Peyer's patch (tissue), 4 donors: ENCODE results near the gene ANKRD13A. TPM values are rescaled to one million over a fixed set of nuclear protein-coding genes. Genes with fewer than 3 reads are reported as not detected.

Experiments
- DNase-seq, 3 donors: peaks; one replicate each; pipeline ENCODE4 v3.0.0-alpha.2; 2017 to 2019
- H3K27ac ChIP-seq, 4 donors: fragments of 200-600 bp; sonication (generic); one replicate each; pipeline ENCODE4 v1.5.1; 2016 to 2019
- H3K27me3 ChIP-seq, 2 donors: fragments of 200-600 bp; sonication (generic); one replicate each; pipeline ENCODE4 v1.5.1; 2019
- H3K36me3 ChIP-seq, 3 donors: fragments of 200-600 bp; sonication (generic); one replicate each; pipeline ENCODE4 v1.5.1; 2016 to 2019
- H3K4me1 ChIP-seq, 4 donors: fragments of 200-600 bp; sonication (generic); one replicate each; pipeline ENCODE4 v1.5.1; 2016 to 2019
- H3K4me3 ChIP-seq, 4 donors: fragments of 200-600 bp; sonication (generic); 1 replicate in 3 of 4; 2 replicates in 1 of 4; pipeline ENCODE4 v1.5.1; 2016 to 2019; ENCODE audit warnings: mild to moderate bottlenecking in 1 of 4
- H3K9me3 ChIP-seq, 4 donors: fragments of 200-600 bp; sonication (generic); one replicate each; pipeline ENCODE4 v1.5.1; 2016 to 2019; ENCODE audit warnings: mild to moderate bottlenecking in 1 of 4
- CTCF ChIP-seq, 6 experiments: fragments of 450-650 bp in 4 of 6; fragments of 200-600 bp in 2 of 6; sonication (generic) in 1 of 6; IDR thresholded peaks; one replicate each; pipeline ENCODE4 v1.5.1; 2017 to 2019; ENCODE audit warnings: antibody characterized with exemption in 6 of 6, mild to moderate bottlenecking in 3 of 6, moderate library complexity in 1 of 6
- POLR2A ChIP-seq, 2 donors: fragments of 450-650 bp; IDR thresholded peaks; one replicate each; pipeline ENCODE4 v1.5.1; 2017; ENCODE audit warnings: antibody characterized with exemption in 2 of 2, mild to moderate bottlenecking in 2 of 2, moderate library complexity in 2 of 2
- total RNA-seq, 4 donors: library from RNA; depleted of rRNA; stranded (reverse); fragments of >200 nt; gene quantifications; one replicate each; pipeline ENCODE4 v1.1.0, GENCODE V29; 2016

Gene ANKRD13A
- total RNA-seq, 4 donors from 2014 or later: 81.3 to 124 (median 92.1) TPM

DNA sequence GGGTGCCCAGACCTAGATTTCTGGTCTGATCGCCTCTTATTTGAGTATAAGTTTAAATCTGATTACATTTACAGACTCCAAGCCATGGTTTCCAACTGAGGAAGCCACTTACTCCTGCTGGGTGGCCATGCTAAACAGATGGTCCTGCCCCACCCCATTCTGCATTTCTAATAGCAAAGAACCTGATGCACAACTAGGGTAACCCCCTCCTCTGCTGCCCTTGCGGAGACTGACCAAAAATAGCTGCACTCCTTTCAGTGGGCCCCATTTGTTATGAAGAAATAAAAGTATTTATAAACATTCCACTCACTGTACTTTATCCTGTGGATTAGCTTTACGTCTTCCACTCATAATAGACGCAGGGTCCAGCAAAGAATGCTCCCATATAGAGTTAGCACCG, 9.8 kb upstream of the ANKRD13A start:
- H3K27me3 ChIP-seq: no peaks in the 10 kb centered on the region
- peaks cover 0 to 14% (median 0%) of the 10 kb centered on the region in 4 donors for H3K4me1 ChIP-seq
- TF ChIP-seq CTCF (IDR thresholded peaks at IDR 0.05) (no peak), POLR2A (IDR thresholded peaks at IDR 0.05) (no peak)
- DNase-seq: no peak
- H3K4me3 ChIP-seq: no peak overlapping the region
- no peaks in the 10 kb centered on the region for H3K9me3 ChIP-seq
- H3K27ac ChIP-seq: peak overlapping the region in 1 of 4 donors; percentile 20
- H3K36me3 ChIP-seq: peaks cover 0 to 62% (median 0%) of the 10 kb centered on the region in 3 donors

- H3K27me3 ChIP-seq: no peaks in the 10 kb centered on the region
- no peaks in the 10 kb centered on the region for H3K9me3 ChIP-seq
- H3K4me1 ChIP-seq: peaks cover 0 to 18% (median 0%) of the 10 kb centered on the region in 4 donors
- TF ChIP-seq POLR2A (IDR thresholded peaks at IDR 0.05) (no peak), CTCF (IDR thresholded peaks at IDR 0.05) (no peak)
- no peak for DNase-seq
- peaks cover 0 to 46% (median 0%) of the 10 kb centered on the region in 3 donors for H3K36me3 ChIP-seq
- no peak overlapping the region for H3K4me3 ChIP-seq
- no peak overlapping the region for H3K27ac ChIP-seq
These were observed 7.6 kb upstream of the ANKRD13A start for GRCh38 chr12:109991586-109991985.

- Histone ChIP-seq H3K4me3 (no peak overlapping the region), H3K27me3 (no peaks in the 10 kb centered on the region), H3K27ac (no peak overlapping the region), H3K4me1 (peaks cover 0 to 20% (median under 1%) of the 10 kb centered on the region in 4 donors), H3K36me3 (peaks cover 0 to 31% (median 0%) of the 10 kb centered on the region in 3 donors), H3K9me3 (no peaks in the 10 kb centered on the region)
- TF ChIP-seq CTCF (IDR thresholded peaks at IDR 0.05) (no peak), POLR2A (IDR thresholded peaks at IDR 0.05) (no peak)
- no peak for DNase-seq
These were observed 6.1 kb upstream of the ANKRD13A start for GRCh38 chr12:109993091-109993490.

- no peak for DNase-seq
- Histone ChIP-seq H3K9me3 (no peaks in the 10 kb centered on the region), H3K27ac (peak overlapping the region; percentile 87 to 92 (median 91)), H3K4me3 (peak overlapping the region; percentile 70 to 100 (median 86)), H3K4me1 (peaks cover 0 to 20% (median 2%) of the 10 kb centered on the region in 4 donors), H3K27me3 (no peaks in the 10 kb centered on the region), H3K36me3 (peaks cover 0 to 16% (median 0%) of the 10 kb centered on the region in 3 donors)
- TF ChIP-seq POLR2A (IDR thresholded peaks at IDR 0.05): no peak
- no peak for TF ChIP-seq CTCF (IDR thresholded peaks at IDR 0.05)
These were observed 4.6 kb upstream of the ANKRD13A start for GRCh38 chr12:109994401-109995175.

DNA sequence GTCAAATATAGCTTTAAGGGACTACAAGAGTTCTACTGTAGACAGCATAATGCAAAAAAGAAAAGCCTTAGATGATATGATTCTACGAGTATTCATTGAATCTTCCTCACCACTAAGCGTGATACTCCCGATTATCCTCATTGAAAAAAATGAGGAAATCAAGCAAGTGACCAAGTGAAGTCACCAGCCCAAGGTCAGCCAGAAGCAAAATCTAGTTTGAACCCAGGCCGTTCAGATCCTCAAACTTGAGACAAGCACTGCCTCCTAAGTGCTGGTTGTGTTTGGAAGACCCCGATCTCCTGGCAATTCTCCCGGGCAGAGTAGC, 3.9 kb upstream of the ANKRD13A start:
- no peak for DNase-seq

More for the DNA sequence above, 3.9 kb upstream of the ANKRD13A start:
- no peak for TF ChIP-seq POLR2A (IDR thresholded peaks at IDR 0.05)
- TF ChIP-seq CTCF (IDR thresholded peaks at IDR 0.05): no peak
- H3K27ac ChIP-seq: peak overlapping the region; percentile 87 to 92 (median 91)
- peaks cover 0 to 8% (median 0%) of the 10 kb centered on the region in 3 donors for H3K36me3 ChIP-seq
- peak overlapping the region; percentile 70 to 100 (median 86) for H3K4me3 ChIP-seq
- peaks cover 0 to 21% (median 2%) of the 10 kb centered on the region in 4 donors for H3K4me1 ChIP-seq
- no peaks in the 10 kb centered on the region for H3K9me3 ChIP-seq
- no peaks in the 10 kb centered on the region for H3K27me3 ChIP-seq
